Naive thymus-derived CD4-positive, alpha-beta T cell (primary cell): ENCODE results near the gene LPP. TPM values are rescaled to one million over a fixed set of nuclear protein-coding genes. Genes with fewer than 3 reads are reported as not detected.

Experiments
- ATAC-seq: fragments of 150-1000 bp; cut with Tn5 transposase; 2 replicates; pipeline ENCODE4 v1.10.0; 2021; ENCODE audit warnings: mild to moderate bottlenecking, moderate library complexity
- CTCF ChIA-PET: fragments of 350-600 bp; sonication (Branson Sonifier 250); formaldehyde crosslinking; loops from one replicate; lab custom pipeline; 2021; ENCODE audit warnings: antibody characterized with exemption; lab: Charles Lee
- POLR2A ChIA-PET: fragments of 350-600 bp; sonication (Branson Sonifier 250); formaldehyde crosslinking; loops from one replicate; lab custom pipeline; 2021; ENCODE audit warnings: antibody characterized with exemption, inconsistent platforms; lab: Charles Lee
- DNase-seq, 9 donors: peaks; one replicate each; pipeline versions ENCODE4 v3.0.0 to v3.0.0-alpha.2; 2020 to 2022; ENCODE audit warnings: mixed read lengths in 1 of 9
- H3K27ac ChIP-seq: one replicate; pipeline ENCODE4 v1.7.0; 2013; ENCODE audit warnings: mild to moderate bottlenecking, low read depth, low read length, moderate library complexity
- H3K27me3 ChIP-seq, 2 donors: one replicate each; pipeline ENCODE4 v1.7.0; 2013; ENCODE audit warnings: low read length in 2 of 2, mild to moderate bottlenecking in 2 of 2, moderate library complexity in 2 of 2; ENCODE audit not compliant: control insufficient read depth in 2 of 2, insufficient read depth in 2 of 2
- H3K36me3 ChIP-seq, 3 experiments: 1 replicate in 2 of 3; 2 replicates in 1 of 3; pipeline ENCODE4 v1.7.0; 2013; ENCODE audit warnings: low read length in 3 of 3, mild to moderate bottlenecking in 3 of 3, moderate library complexity in 1 of 3; ENCODE audit not compliant: insufficient read depth in 3 of 3, control insufficient read depth in 2 of 3
- H3K4me1 ChIP-seq, 2 donors: one replicate each; pipeline ENCODE4 v1.7.0; 2013; ENCODE audit warnings: low read length in 2 of 2, mild to moderate bottlenecking in 2 of 2, moderate library complexity in 1 of 2; ENCODE audit not compliant: control insufficient read depth in 2 of 2, insufficient read depth in 2 of 2
- H3K4me3 ChIP-seq: 2 replicates; pipeline ENCODE4 v1.7.0; 2013; ENCODE audit warnings: mild to moderate bottlenecking, low read length
- H3K9me3 ChIP-seq, 3 experiments: 1 replicate in 2 of 3; 2 replicates in 1 of 3; pipeline ENCODE4 v1.7.0; 2013; ENCODE audit warnings: low read length in 3 of 3; ENCODE audit not compliant: control insufficient read depth in 2 of 3
- H3K27ac Mint-ChIP-seq, 9 donors: one replicate each; pipeline ENCODE4 v1.8.0; 2020 to 2022; ENCODE audit warnings: mixed read lengths in 9 of 9, mild to moderate bottlenecking in 8 of 9, moderate library complexity in 5 of 9, inconsistent platforms in 2 of 9
- H3K27me3 Mint-ChIP-seq, 5 donors: one replicate each; pipeline ENCODE4 v1.8.0; 2021 to 2022; ENCODE audit warnings: mixed read lengths in 5 of 5, mild to moderate bottlenecking in 1 of 5
- H3K36me3 Mint-ChIP-seq, 5 donors: one replicate each; pipeline ENCODE4 v1.8.0; 2020 to 2022; ENCODE audit warnings: mixed read lengths in 5 of 5, mild to moderate bottlenecking in 3 of 5, inconsistent platforms in 1 of 5
- H3K4me1 Mint-ChIP-seq, 7 donors: one replicate each; pipeline ENCODE4 v1.8.0; 2020 to 2022; ENCODE audit warnings: mixed read lengths in 7 of 7, mild to moderate bottlenecking in 3 of 7, inconsistent platforms in 1 of 7
- H3K4me3 Mint-ChIP-seq, 10 donors: one replicate each; pipeline ENCODE4 v1.8.0; 2020 to 2022; ENCODE audit warnings: mild to moderate bottlenecking in 10 of 10, mixed read lengths in 10 of 10, moderate library complexity in 6 of 10, inconsistent platforms in 2 of 10
- H3K9me3 Mint-ChIP-seq, 11 donors: one replicate each; pipeline ENCODE4 v1.8.0; 2020 to 2022; ENCODE audit warnings: mixed read lengths in 11 of 11, mild to moderate bottlenecking in 4 of 11, inconsistent platforms in 1 of 11, moderate library complexity in 1 of 11
- intact Hi-C, 2 donors: fragments of 100-400 bp; cut with micrococcal nuclease; formaldehyde crosslinking; loops; one replicate each; pipeline ENCODE4 v1.15.1; 2023
- polyA plus RNA-seq, 2 donors: library from polyadenylated mRNA; unstranded; fragments of 300-500 nt; fragmentation: Illumina TruSeq; gene quantifications; one replicate each; pipeline ENCODE4 v1.2.3, GENCODE V29; 2021
- total RNA-seq, 6 experiments: library from RNA in 5 of 6; stranded (reverse) in 5 of 6; gene quantifications; 1 replicate in 5 of 6; 2 replicates in 1 of 6; pipeline ENCODE4 v1.2.3 and lab custom pipeline; 2021 to 2026

Gene LPP
- total and polyA plus RNA-seq, 7 experiments from 2014 or later = 10.3 to 95.2 (median 19.5) TPM

DNA sequence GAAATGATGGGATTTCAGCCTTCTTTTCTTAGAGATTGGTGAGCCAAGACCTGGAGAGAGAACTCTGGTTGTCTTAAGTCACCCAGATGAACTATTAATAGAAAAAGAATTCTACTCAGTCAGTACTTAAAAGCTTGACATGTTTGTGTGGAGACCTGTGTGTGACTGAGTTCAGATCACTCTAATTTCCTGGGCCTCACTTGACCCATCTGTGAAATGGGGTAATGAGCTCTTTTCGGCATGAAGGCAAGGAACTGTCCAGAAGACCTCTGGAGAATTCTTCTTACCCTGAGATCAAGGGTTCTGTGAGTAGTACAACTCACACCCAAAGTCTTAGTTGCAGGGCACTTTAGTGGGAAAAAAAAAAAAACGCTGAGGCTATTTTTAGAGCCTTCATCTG is 92.9 kb downstream of the LPP start:
- no peak for ATAC-seq
- POLR2A ChIA-PET = no interaction called here

DNA sequence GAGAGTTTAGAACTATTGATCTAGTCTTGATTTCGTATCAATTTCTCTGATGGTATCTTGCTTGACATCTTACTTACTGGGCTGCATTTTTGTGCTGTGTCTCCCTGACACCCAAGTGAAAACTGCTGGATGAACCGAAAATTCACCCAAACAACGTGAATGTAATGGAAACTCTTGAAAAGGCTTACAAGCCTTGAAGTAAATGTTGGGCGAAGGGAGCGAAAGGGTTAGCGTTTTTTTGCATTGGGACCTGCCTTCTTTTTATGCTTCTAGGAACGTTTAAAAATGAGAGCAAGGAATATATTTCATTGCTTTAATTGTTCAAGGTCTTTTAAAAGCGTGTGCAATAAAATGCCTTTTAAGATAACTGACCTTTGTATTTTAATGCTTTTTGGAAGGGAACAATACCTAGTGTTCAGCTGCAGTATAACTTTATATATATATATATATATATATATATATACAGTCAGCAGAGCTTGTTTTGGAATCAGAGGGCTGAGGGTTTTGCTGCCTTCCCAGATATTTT is 94.1 kb downstream of the LPP start:
- Mint-ChIP-seq H3K27ac (no peak overlapping the region), H3K36me3 (peaks cover 0 to 25% (median 22%) of the 10 kb centered on the region in 5 donors), H3K4me1 (peaks cover 0 to 12% (median 3%) of the 10 kb centered on the region in 7 donors), H3K9me3 (peaks cover 0 to 9% (median under 1%) of the 10 kb centered on the region in 11 donors), H3K4me3 (no peak overlapping the region), H3K27me3 (no peaks in the 10 kb centered on the region)
- Histone ChIP-seq H3K4me3 (no peak overlapping the region), H3K4me1 (no peaks in the 10 kb centered on the region), H3K36me3 (no peaks in the 10 kb centered on the region), H3K27me3 (no peaks in the 10 kb centered on the region), H3K27ac (no peak overlapping the region), H3K9me3 (no peaks in the 10 kb centered on the region)
- CTCF ChIA-PET = no interaction called here
- ATAC-seq = no peak
- intact Hi-C loops = no loop called here
- no peak for DNase-seq
- POLR2A ChIA-PET = interaction anchor here (0.6 kb wide), 1 partner anchor 12 kb away, joined by 3 read pairs; no protein-coding TSS in a partner anchor

More for the DNA sequence above, 92.9 kb downstream of the LPP start:
- no peak overlapping the region for H3K4me3 Mint-ChIP-seq
- no peak for DNase-seq
- H3K4me1 Mint-ChIP-seq = peaks cover 0 to 14% (median 4%) of the 10 kb centered on the region in 7 donors
- peak overlapping the region in 1 of 9 donors; percentile 30 for H3K27ac Mint-ChIP-seq
- no peaks in the 10 kb centered on the region for H3K36me3 ChIP-seq
- no peaks in the 10 kb centered on the region for H3K4me1 ChIP-seq
- no peak overlapping the region for H3K4me3 ChIP-seq
- CTCF ChIA-PET = interaction anchor here (0.7 kb wide), 1 partner anchor 88 kb away, joined by 4 read pairs; no protein-coding TSS in a partner anchor
- intact Hi-C loops = no loop called here
- no peaks in the 10 kb centered on the region for H3K9me3 ChIP-seq
- no peaks in the 10 kb centered on the region for H3K27me3 Mint-ChIP-seq
- peaks cover 0 to 3% (median 0%) of the 10 kb centered on the region in 11 donors for H3K9me3 Mint-ChIP-seq
- no peaks in the 10 kb centered on the region for H3K27me3 ChIP-seq
- H3K27ac ChIP-seq = no peak overlapping the region
- peaks cover 0 to 21% (median 15%) of the 10 kb centered on the region in 5 donors for H3K36me3 Mint-ChIP-seq

DNA sequence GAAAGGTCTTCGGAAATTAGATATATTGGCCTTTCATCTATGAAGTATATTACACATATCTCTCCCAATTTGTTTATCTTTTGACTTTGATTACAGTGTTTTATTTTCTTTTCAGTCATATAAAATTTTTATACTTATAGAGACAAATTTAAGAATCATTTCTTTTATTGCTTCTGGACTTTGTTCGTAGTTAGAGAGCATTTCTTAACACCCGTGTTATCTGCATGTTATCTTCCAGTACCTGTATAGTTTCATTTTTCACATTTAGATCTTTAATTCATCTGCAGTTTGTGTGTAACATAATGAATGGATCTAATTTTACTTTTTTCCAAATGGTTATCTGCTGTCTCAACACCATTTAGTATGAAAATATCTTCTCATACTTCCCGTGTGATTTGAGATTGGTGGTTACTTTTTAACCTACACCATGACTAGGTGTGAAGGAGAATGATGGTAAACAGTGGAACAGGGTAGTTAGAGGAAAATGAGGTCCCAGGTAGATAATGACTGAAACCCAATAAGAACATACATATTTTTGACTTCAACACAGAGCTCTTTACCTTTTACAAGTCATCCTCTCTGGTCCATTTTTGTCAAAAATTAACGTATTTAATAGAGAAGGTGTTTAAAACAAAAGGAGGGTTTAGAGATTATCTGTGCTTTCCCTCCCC is 99.3 kb downstream of the LPP start:
- Mint-ChIP-seq H3K27ac (peak overlapping the region in 1 of 9 donors; percentile 6), H3K4me3 (no peak overlapping the region), H3K4me1 (peaks cover 0 to 36% (median 5%) of the 10 kb centered on the region in 7 donors), H3K36me3 (peaks cover 0 to 32% (median 25%) of the 10 kb centered on the region in 5 donors), H3K27me3 (no peaks in the 10 kb centered on the region), H3K9me3 (peaks cover 0 to 13% (median 1%) of the 10 kb centered on the region in 11 donors)
- CTCF ChIA-PET = interaction anchor here (1.0 kb wide), 1 partner anchor 512 kb away, joined by 4 read pairs; no protein-coding TSS in a partner anchor
- Histone ChIP-seq H3K9me3 (no peaks in the 10 kb centered on the region), H3K4me3 (no peak overlapping the region), H3K27ac (no peak overlapping the region), H3K4me1 (no peaks in the 10 kb centered on the region), H3K36me3 (no peaks in the 10 kb centered on the region), H3K27me3 (no peaks in the 10 kb centered on the region)
- no peak for DNase-seq
- no peak for ATAC-seq
- POLR2A ChIA-PET = no interaction called here
- intact Hi-C loops = no loop called here

DNA sequence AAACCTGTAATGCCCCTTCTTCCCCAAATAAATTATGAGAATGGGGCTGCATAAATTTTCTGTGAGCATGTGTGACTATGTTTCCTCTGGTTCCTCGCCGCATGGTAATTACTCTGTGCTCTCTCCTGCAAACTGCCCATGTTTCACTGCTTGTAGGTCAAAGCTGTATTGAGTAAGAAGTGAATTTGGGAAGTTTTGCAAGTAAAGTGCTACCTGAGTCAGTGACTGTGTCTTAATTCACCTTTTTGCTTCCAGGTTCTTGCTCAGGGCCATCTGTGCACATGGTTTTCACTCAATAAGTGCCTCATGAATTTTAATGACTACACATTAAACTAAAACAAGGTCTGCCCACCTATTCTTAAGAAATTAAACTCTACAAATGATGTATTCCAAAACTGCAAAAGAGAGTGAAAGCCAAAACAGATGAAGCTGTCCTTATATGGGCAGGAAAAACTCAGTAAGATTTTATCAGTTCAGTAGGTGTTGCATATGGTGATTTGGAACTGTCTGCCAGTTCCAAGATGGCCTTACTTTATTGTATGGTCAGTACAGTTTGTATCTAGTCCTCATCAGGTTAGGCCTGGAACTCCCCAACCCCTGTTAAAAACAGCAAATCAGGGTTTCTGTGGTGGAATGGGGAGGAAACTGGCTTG is 100.0 kb downstream of the LPP start:
- H3K27me3 Mint-ChIP-seq = no peaks in the 10 kb centered on the region
- no peak for ATAC-seq
- peaks cover 0 to 36% (median 5%) of the 10 kb centered on the region in 7 donors for H3K4me1 Mint-ChIP-seq
- H3K27me3 ChIP-seq = no peaks in the 10 kb centered on the region
- CTCF ChIA-PET = interaction anchor here (1.0 kb wide), 1 partner anchor 513 kb away, joined by 4 read pairs; no protein-coding TSS in a partner anchor
- H3K4me1 ChIP-seq = no peaks in the 10 kb centered on the region
- no peak for DNase-seq
- H3K36me3 ChIP-seq = no peaks in the 10 kb centered on the region
- peak overlapping the region in 1 of 9 donors; percentile 15 for H3K27ac Mint-ChIP-seq
- POLR2A ChIA-PET = no interaction called here
- H3K36me3 Mint-ChIP-seq = peaks cover 0 to 32% (median 26%) of the 10 kb centered on the region in 5 donors
- intact Hi-C loops = no loop called here
- no peak overlapping the region for H3K27ac ChIP-seq
- no peaks in the 10 kb centered on the region for H3K9me3 ChIP-seq
- H3K9me3 Mint-ChIP-seq = peaks cover 0 to 13% (median 1%) of the 10 kb centered on the region in 11 donors
- no peak overlapping the region for H3K4me3 Mint-ChIP-seq
- H3K4me3 ChIP-seq = no peak overlapping the region

DNA sequence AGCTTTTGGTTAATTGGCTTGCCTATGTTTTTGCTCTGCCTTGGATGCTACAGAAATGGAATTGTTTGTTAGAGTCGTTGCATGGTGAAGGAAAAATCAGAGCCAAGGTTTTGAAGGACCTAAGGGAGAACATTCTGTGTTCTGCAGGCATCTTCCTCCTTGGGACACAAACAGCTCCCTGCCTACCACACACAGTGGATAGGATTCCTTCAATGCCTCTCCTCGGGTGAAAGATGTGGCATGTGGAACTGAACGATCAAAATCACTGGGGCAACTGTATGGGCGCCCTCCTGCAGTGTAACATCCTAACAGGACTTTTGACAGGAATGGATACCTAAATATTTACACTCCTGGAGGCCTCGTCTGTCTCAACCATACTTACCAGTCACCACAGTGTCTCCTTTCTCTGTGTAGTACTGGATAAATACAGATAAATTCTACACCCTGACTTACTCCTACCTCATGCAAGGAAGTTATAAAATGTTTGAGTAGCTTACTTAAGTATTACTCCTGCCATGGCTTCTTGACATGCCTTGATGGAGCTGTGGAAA is 100.6 kb downstream of the LPP start:
- Mint-ChIP-seq H3K36me3 (peaks cover 0 to 39% (median 28%) of the 10 kb centered on the region in 5 donors), H3K9me3 (peaks cover 0 to 13% (median 0%) of the 10 kb centered on the region in 11 donors), H3K27me3 (no peaks in the 10 kb centered on the region), H3K27ac (no peak overlapping the region), H3K4me1 (peaks cover 0 to 36% (median 6%) of the 10 kb centered on the region in 7 donors), H3K4me3 (no peak overlapping the region)
- no peaks in the 10 kb centered on the region for H3K9me3 ChIP-seq
- no peak overlapping the region for H3K4me3 ChIP-seq
- no peaks in the 10 kb centered on the region for H3K27me3 ChIP-seq
- POLR2A ChIA-PET = no interaction called here
- no peaks in the 10 kb centered on the region for H3K36me3 ChIP-seq
- H3K4me1 ChIP-seq = no peaks in the 10 kb centered on the region
- ATAC-seq (no peak), DNase-seq (no peak)
- no peak overlapping the region for H3K27ac ChIP-seq
- intact Hi-C loops = no loop called here
- CTCF ChIA-PET = interaction anchor here (1.0 kb wide), 1 partner anchor 513 kb away, joined by 4 read pairs; no protein-coding TSS in a partner anchor

DNA sequence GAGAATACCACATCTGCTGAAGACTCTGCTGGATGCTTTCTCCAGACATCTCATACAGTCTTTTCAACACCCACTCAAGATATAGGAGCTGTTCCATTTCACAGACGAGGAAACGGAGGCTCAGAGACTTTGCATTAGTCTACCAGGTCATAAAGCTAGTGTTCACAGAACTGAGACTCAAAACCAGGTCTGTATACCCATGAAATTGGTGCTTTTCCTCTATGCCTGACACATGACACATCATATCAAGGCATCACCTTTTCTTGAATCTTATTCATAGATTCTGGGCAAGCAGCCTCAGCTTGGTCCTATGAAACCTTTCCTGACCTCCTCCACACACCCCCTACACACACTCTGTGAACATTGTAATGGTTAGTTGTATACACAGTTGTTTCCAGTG is 101.2 kb downstream of the LPP start:
- DNase-seq = no peak
- peaks cover 0 to 40% (median 29%) of the 10 kb centered on the region in 5 donors for H3K36me3 Mint-ChIP-seq
- ATAC-seq = no peak

More for the DNA sequence above, 101.2 kb downstream of the LPP start:
- no peaks in the 10 kb centered on the region for H3K27me3 Mint-ChIP-seq
- H3K9me3 Mint-ChIP-seq = peaks cover 0 to 13% (median 0%) of the 10 kb centered on the region in 11 donors
- intact Hi-C loops = no loop called here
- no peak overlapping the region for H3K27ac Mint-ChIP-seq
- Histone ChIP-seq H3K27me3 (no peaks in the 10 kb centered on the region), H3K4me1 (no peaks in the 10 kb centered on the region), H3K27ac (no peak overlapping the region), H3K36me3 (no peaks in the 10 kb centered on the region), H3K9me3 (no peaks in the 10 kb centered on the region), H3K4me3 (no peak overlapping the region)
- POLR2A ChIA-PET = no interaction called here
- CTCF ChIA-PET = no interaction called here
- H3K4me1 Mint-ChIP-seq = peaks cover 0 to 36% (median 6%) of the 10 kb centered on the region in 7 donors
- no peak overlapping the region for H3K4me3 Mint-ChIP-seq
